Fibroblast of lung (primary cell): ENCODE measurements around the gene PEX11G. TPM values are rescaled to one million over a fixed set of nuclear protein-coding genes. Genes with fewer than 3 reads are reported as not detected.

ENCODE experiments used
- DNase-seq, 2 donors: peaks; one replicate each; pipeline versions ENCODE4 v3.0.0 to v3.0.0-alpha.2; 2010; ENCODE audit warnings: low read depth in 2 of 2
- H2AFZ ChIP-seq: 2 replicates; pipeline ENCODE4 v1.5.1; 2012; ENCODE audit warnings: low read length, control low read depth, inconsistent platforms
- H3K27ac ChIP-seq: 2 replicates; pipeline ENCODE4 v1.5.1; 2011; ENCODE audit warnings: low read length, control low read depth; ENCODE audit not compliant: insufficient read depth
- H3K27me3 ChIP-seq: 2 replicates; pipeline ENCODE4 v1.5.1; 2011; ENCODE audit warnings: mild to moderate bottlenecking, low read length; ENCODE audit not compliant: control insufficient read depth, insufficient read depth
- H3K36me3 ChIP-seq: 2 replicates; pipeline ENCODE4 v1.5.1; 2011; ENCODE audit warnings: low read length; ENCODE audit not compliant: control insufficient read depth, insufficient read depth
- H3K4me1 ChIP-seq: 2 replicates; pipeline ENCODE4 v1.5.1; 2011; ENCODE audit warnings: low read length; ENCODE audit not compliant: control insufficient read depth, insufficient read depth; ENCODE audit errors: extremely low read depth
- H3K4me2 ChIP-seq: 2 replicates; pipeline ENCODE4 v1.5.1; 2011; ENCODE audit warnings: low read length, control low read depth; ENCODE audit not compliant: insufficient read depth; ENCODE audit errors: extremely low read depth
- H3K4me3 ChIP-seq, 4 experiments: fragments of 200-600 bp in 1 of 4; sonication (generic) in 1 of 4; replicated peaks in 1 of 4; 2 replicates each; pipeline ENCODE4 v1.5.1; 2011 to 2016; ENCODE audit warnings: low read length in 4 of 4, low read depth in 3 of 4, mild to moderate bottlenecking in 3 of 4, control low read depth in 2 of 4, inconsistent platforms in 1 of 4, mixed read lengths in 1 of 4; ENCODE audit not compliant: insufficient read depth in 1 of 4; ENCODE audit errors: control extremely low read depth in 1 of 4
- H3K79me2 ChIP-seq: 2 replicates; pipeline ENCODE4 v1.5.1; 2012; ENCODE audit warnings: mild to moderate bottlenecking, low read length, inconsistent platforms; ENCODE audit not compliant: control insufficient read depth, insufficient read depth
- H3K9ac ChIP-seq: 2 replicates; pipeline ENCODE4 v1.5.1; 2011; ENCODE audit warnings: mild to moderate bottlenecking, low read length, control low read depth; ENCODE audit not compliant: insufficient read depth
- H3K9me3 ChIP-seq: 2 replicates; pipeline ENCODE4 v1.5.1; 2012; ENCODE audit warnings: low read depth, low read length; ENCODE audit not compliant: control insufficient read depth, insufficient read depth
- H4K20me1 ChIP-seq: 2 replicates; pipeline ENCODE4 v1.5.1; 2011; ENCODE audit warnings: low read length; ENCODE audit not compliant: control insufficient read depth, insufficient read depth; ENCODE audit errors: extremely low read depth
- CTCF ChIP-seq, 2 donors: IDR thresholded peaks in 1 of 2; conservative IDR thresholded peaks in 1 of 2; 1 replicate in 1 of 2; 2 replicates in 1 of 2; pipeline ENCODE4 v1.5.1; 2011 to 2012; ENCODE audit warnings: low read length in 2 of 2, control low read depth in 1 of 2, inconsistent platforms in 1 of 2, low read depth in 1 of 2, mild to moderate bottlenecking in 1 of 2
- EZH2 ChIP-seq: IDR thresholded peaks from 2 replicates; pipeline ENCODE4 v1.5.1; 2012; ENCODE audit warnings: low read length, control low read depth, mild to moderate bottlenecking; ENCODE audit errors: missing control alignments
- polyA plus RNA-seq, 2 donors: library from polyadenylated mRNA; depleted of rRNA in 1 of 2; stranded (reverse) in 1 of 2; unstranded in 1 of 2; fragments of >200 nt; gene quantifications; 2 replicates each; pipeline ENCODE4 v1.2.1, GENCODE V29; 2011 to 2012; ENCODE audit warnings: missing spikeins in 1 of 2
- total RNA-seq: library from RNA; depleted of rRNA; stranded (reverse); fragments of >200 nt; gene quantifications from 2 replicates; pipeline ENCODE4 v1.2.1, GENCODE V29; 2014

The PEX11G gene
- total and polyA plus RNA-seq, 2 donors (not counting 1 experiment from before 2014, with no cell fraction given) = 1.2 to 3.8 TPM

GRCh38 chr19:7513809-7514642 lies 25.2 kb upstream of the PEX11G start:
- H4K20me1 ChIP-seq = no peaks in the 10 kb centered on the region
- H3K79me2 ChIP-seq = no peaks in the 10 kb centered on the region
- no peaks in the 10 kb centered on the region for H3K27me3 ChIP-seq
- no peak overlapping the region for H2AFZ ChIP-seq
- H3K36me3 ChIP-seq = no peaks in the 10 kb centered on the region
- no peak overlapping the region for H3K4me3 ChIP-seq
- TF ChIP-seq EZH2 = no peak
- TF ChIP-seq CTCF (conservative IDR thresholded peaks at IDR 0.05 in 1 of 2, IDR thresholded peaks at IDR 0.05 in 1 of 2; ENCODE audit: low read depth in 1 of 2, low read length in 2 of 2) = no peak
- no peaks in the 10 kb centered on the region for H3K9me3 ChIP-seq
- H3K27ac ChIP-seq = no peak overlapping the region
- H3K9ac ChIP-seq = no peak overlapping the region
- H3K4me2 ChIP-seq = no peak overlapping the region
- H3K4me1 ChIP-seq = peaks cover 6% of the 10 kb centered on the region
- DNase-seq = no peak

DNA sequence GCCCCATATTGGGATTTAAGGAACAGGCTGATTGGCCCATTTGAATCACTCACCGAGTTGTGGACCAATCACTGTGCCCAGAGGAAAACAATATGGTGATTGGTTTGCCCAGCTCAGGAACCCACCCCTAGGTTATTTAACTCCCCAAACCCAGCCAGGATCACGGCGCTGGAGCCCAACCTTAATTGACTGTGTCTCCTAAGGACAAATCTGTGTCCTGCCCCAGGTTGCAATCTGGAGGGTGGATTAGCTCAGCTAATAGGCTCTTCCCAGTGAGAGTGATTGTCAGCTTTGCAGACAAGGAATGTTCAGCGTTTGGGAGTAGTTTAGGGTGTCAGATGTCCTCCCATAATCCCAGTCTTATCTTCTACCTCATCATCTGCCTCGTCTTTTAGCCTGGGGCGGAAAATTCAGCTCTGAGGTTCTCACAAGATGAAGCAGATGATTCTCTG lies 23.6 kb upstream of the PEX11G start:
- Histone ChIP-seq H3K4me3 (no peak overlapping the region), H4K20me1 (no peaks in the 10 kb centered on the region), H3K9ac (no peak overlapping the region), H3K27ac (no peak overlapping the region), H3K79me2 (no peaks in the 10 kb centered on the region), H2AFZ (no peak overlapping the region), H3K27me3 (no peaks in the 10 kb centered on the region), H3K4me2 (no peak overlapping the region), H3K9me3 (no peaks in the 10 kb centered on the region), H3K4me1 (peaks cover 7% of the 10 kb centered on the region), H3K36me3 (no peaks in the 10 kb centered on the region)
- no peak for TF ChIP-seq EZH2
- no peak for TF ChIP-seq CTCF (conservative IDR thresholded peaks at IDR 0.05 in 1 of 2, IDR thresholded peaks at IDR 0.05 in 1 of 2; ENCODE audit: low read depth in 1 of 2, low read length in 2 of 2)
- no peak for DNase-seq

DNA sequence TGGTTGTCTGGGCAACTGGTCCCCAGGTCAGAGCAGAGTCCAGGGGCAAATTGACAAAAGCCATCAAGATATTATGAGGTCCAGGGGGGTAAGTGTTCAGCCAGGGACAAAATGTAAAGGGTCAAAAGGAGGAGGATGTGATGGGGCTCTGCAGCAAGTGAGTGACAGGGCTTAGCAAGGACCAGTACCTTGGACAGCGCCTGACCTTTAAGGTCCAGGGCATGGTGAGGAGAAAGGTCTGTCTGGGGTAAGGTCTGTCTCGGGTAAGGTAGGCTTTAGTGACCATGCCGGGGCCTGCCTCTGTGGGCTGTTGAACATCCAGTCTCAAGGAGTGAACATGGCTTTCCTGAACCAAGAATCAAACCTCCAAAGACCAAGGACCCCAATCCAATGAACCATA lies 20.8 kb upstream of the PEX11G start:
- H3K9me3 ChIP-seq = no peaks in the 10 kb centered on the region
- no peak for DNase-seq
- H3K4me2 ChIP-seq = no peak overlapping the region
- no peak overlapping the region for H2AFZ ChIP-seq
- H3K27ac ChIP-seq = no peak overlapping the region
- peaks cover 2% of the 10 kb centered on the region for H3K4me1 ChIP-seq
- H3K9ac ChIP-seq = no peak overlapping the region
- no peaks in the 10 kb centered on the region for H3K79me2 ChIP-seq
- no peak for TF ChIP-seq CTCF (conservative IDR thresholded peaks at IDR 0.05 in 1 of 2, IDR thresholded peaks at IDR 0.05 in 1 of 2; ENCODE audit: low read depth in 1 of 2, low read length in 2 of 2)
- TF ChIP-seq EZH2 = no peak
- H3K36me3 ChIP-seq = no peaks in the 10 kb centered on the region
- no peaks in the 10 kb centered on the region for H4K20me1 ChIP-seq
- H3K4me3 ChIP-seq = no peak overlapping the region
- no peaks in the 10 kb centered on the region for H3K27me3 ChIP-seq
